K562 (cell line): ENCODE measurements around the gene OPRL1. TPM values are rescaled to one million over a fixed set of nuclear protein-coding genes. Genes with fewer than 3 reads are reported as not detected.

Experiments
- FOXJ2 ChIP-seq: fragments of 200-800 bp; sonication (Bioruptor generic); IDR thresholded peaks from 2 replicates; pipeline ENCODE4 v1.6.1; 2016; ENCODE audit warnings: missing genetic modification characterization, missing compliant biosample characterization
- GABPB2 ChIP-seq: fragments of 250-450 bp; sonication (Bioruptor Pico); conservative IDR thresholded peaks from 2 replicates; pipeline ENCODE4 v1.5.1; 2021; ENCODE audit warnings: mild to moderate bottlenecking
- HDGF ChIP-seq: fragments of 450-650 bp; IDR thresholded peaks from 2 replicates; pipeline ENCODE4 v1.6.1; 2016
- HEY1 ChIP-seq: fragments of 250-450 bp; sonication (Bioruptor Pico); IDR thresholded peaks from 2 replicates; pipeline ENCODE4 v1.5.0; 2020; ENCODE audit warnings: mild to moderate bottlenecking, moderate library complexity, borderline replicate concordance
- HNRNPK ChIP-seq: fragments of 200-400 bp; formaldehyde crosslinking; IDR thresholded peaks from one replicate; pipeline ENCODE4 v1.6.1; 2018; ENCODE audit warnings: mild to moderate bottlenecking, low read depth, low read length; ENCODE audit not compliant: poor library complexity, severe bottlenecking
- MNT ChIP-seq, 2 experiments: fragments of 450-650 bp; conservative IDR thresholded peaks; 2 replicates each; pipeline ENCODE4 v1.6.1; 2017; ENCODE audit warnings: mild to moderate bottlenecking in 2 of 2, moderate library complexity in 2 of 2
- NR2C2 ChIP-seq, 2 experiments: fragments of 200-800 bp in 1 of 2; sonication (Bioruptor generic) in 1 of 2; sonication (generic) in 1 of 2; formaldehyde crosslinking in 1 of 2; IDR thresholded peaks; 2 replicates each; pipeline versions ENCODE4 v1.6.1 to v1.8.0; 2016 to 2022; ENCODE audit warnings: mild to moderate bottlenecking in 1 of 2, missing compliant biosample characterization in 1 of 2, missing genetic modification characterization in 1 of 2, missing genetic modification reagents in 1 of 2
- NRF1 ChIP-seq, 2 experiments: fragments of 450-650 bp; IDR thresholded peaks in 1 of 2; conservative IDR thresholded peaks in 1 of 2; 2 replicates each; pipeline ENCODE4 v1.6.1; 2014; ENCODE audit warnings: mild to moderate bottlenecking in 2 of 2
- PCBP2 ChIP-seq: fragments of 200-400 bp; formaldehyde crosslinking; IDR thresholded peaks from 2 replicates; pipeline ENCODE4 v1.6.1; 2018; ENCODE audit warnings: low read length, low read depth, mild to moderate bottlenecking, moderate library complexity; ENCODE audit not compliant: poor library complexity, severe bottlenecking
- PHTF2 ChIP-seq: fragments of 250-450 bp; sonication (Bioruptor Pico); IDR thresholded peaks from 2 replicates; pipeline ENCODE4 v1.5.0; 2021; ENCODE audit warnings: mild to moderate bottlenecking
- PURB ChIP-seq: sonication (generic); formaldehyde crosslinking; IDR thresholded peaks from 2 replicates; pipeline ENCODE4 v1.9.0; 2021; ENCODE audit warnings: low read depth, mild to moderate bottlenecking, missing genetic modification reagents
- RBM25 ChIP-seq: fragments of 200-400 bp; formaldehyde crosslinking; IDR thresholded peaks from 2 replicates; pipeline ENCODE4 v1.6.1; 2018; ENCODE audit warnings: low read length, low read depth, moderate library complexity; ENCODE audit not compliant: severe bottlenecking
- RNF2 ChIP-seq: sonication (generic); IDR thresholded peaks from 2 replicates; pipeline ENCODE4 v1.6.1; 2016
- SFPQ ChIP-seq: fragments of 200-400 bp; formaldehyde crosslinking; IDR thresholded peaks from 2 replicates; pipeline ENCODE4 v1.6.1; 2017; ENCODE audit warnings: mild to moderate bottlenecking, low read depth, low read length, moderate library complexity
- SIN3A ChIP-seq, 2 experiments: fragments of 150-350 bp in 1 of 2; IDR thresholded peaks; 2 replicates each; pipeline ENCODE4 v1.6.1; 2011 to 2016; ENCODE audit warnings: borderline replicate concordance in 2 of 2, low read depth in 2 of 2, low read length in 2 of 2, mild to moderate bottlenecking in 2 of 2, moderate library complexity in 2 of 2; ENCODE audit not compliant: control insufficient read depth in 1 of 2
- SMARCA5 ChIP-seq: fragments of 450-650 bp; IDR thresholded peaks from 2 replicates; pipeline ENCODE4 v1.6.1; 2016
- STAT5A ChIP-seq: IDR thresholded peaks from 2 replicates; pipeline ENCODE4 v1.6.1; 2012; ENCODE audit warnings: low read length, inconsistent platforms, borderline replicate concordance
- XRCC4 ChIP-seq: IDR thresholded peaks from one replicate; pipeline ENCODE4 v1.6.1; 2011; ENCODE audit not compliant: insufficient read depth, insufficient read length; ENCODE audit errors: extremely low read depth
- ZNF282 ChIP-seq: sonication (generic); formaldehyde crosslinking; IDR thresholded peaks from 2 replicates; pipeline ENCODE4 v1.8.1; 2023; ENCODE audit warnings: missing genetic modification reagents
- ZNF551 ChIP-seq: fragments of 250-450 bp; sonication (Bioruptor Pico); IDR thresholded peaks from 2 replicates; pipeline ENCODE4 v1.5.0; 2021; ENCODE audit warnings: mild to moderate bottlenecking, moderate library complexity
- ZNF696 ChIP-seq: fragments of 250-450 bp; sonication (Bioruptor Pico); conservative IDR thresholded peaks from 2 replicates; pipeline ENCODE4 v1.4.0; 2020; ENCODE audit warnings: mild to moderate bottlenecking, moderate library complexity
- polyA plus RNA-seq, 8 experiments: library from polyadenylated mRNA; depleted of rRNA in 4 of 8; stranded (reverse) in 5 of 8; unstranded in 3 of 8; fragments of >200 nt; fragmentation: Nextera tagmentation in 2 of 8; fragmentation: Illumina TruSeq in 1 of 8; extraction: Ambion mirVana in 2 of 8; extraction: Trizol in 1 of 8; gene quantifications; 2 replicates each; pipeline versions ENCODE4 v1.2.1 to v1.2.3, GENCODE V29; 2011 to 2014; ENCODE audit warnings: inconsistent platforms in 1 of 8, missing spikeins in 1 of 8
- total RNA-seq, 7 experiments: library from RNA; depleted of rRNA in 6 of 7; stranded (reverse); fragments of >200 nt in 6 of 7; fragmentation: Illumina TruSeq in 2 of 7; extraction: Trizol in 2 of 7; gene quantifications; 2 replicates each; pipeline versions ENCODE4 v1.2.1 to v1.2.3, GENCODE V29; 2011 to 2021; ENCODE audit warnings: low replicate concordance in 1 of 7
- TF ChIP-seq, protein P1 (sequence below), 2 experiments: fragments of 450-650 bp in 1 of 2; sonication (generic) in 1 of 2; formaldehyde crosslinking; conservative IDR thresholded peaks; 2 replicates each; pipeline versions ENCODE4 v1.4.0 to v1.8.1; 2020 to 2022; ENCODE audit warnings: mild to moderate bottlenecking in 1 of 2, missing genetic modification reagents in 1 of 2
- TF ChIP-seq, protein P2 (sequence below): sonication (generic); formaldehyde crosslinking; IDR thresholded peaks from 2 replicates; pipeline ENCODE4 v1.8.0; 2022; ENCODE audit warnings: mild to moderate bottlenecking, missing genetic modification reagents

Gene OPRL1
- total and polyA plus RNA-seq, 9 of the 15 experiments (the other 6 are each of a cell fraction or from before 2014, with no cell fraction given), result 0.06 to 0.33 (median 0.11) TPM; not detected in 2

DNA sequence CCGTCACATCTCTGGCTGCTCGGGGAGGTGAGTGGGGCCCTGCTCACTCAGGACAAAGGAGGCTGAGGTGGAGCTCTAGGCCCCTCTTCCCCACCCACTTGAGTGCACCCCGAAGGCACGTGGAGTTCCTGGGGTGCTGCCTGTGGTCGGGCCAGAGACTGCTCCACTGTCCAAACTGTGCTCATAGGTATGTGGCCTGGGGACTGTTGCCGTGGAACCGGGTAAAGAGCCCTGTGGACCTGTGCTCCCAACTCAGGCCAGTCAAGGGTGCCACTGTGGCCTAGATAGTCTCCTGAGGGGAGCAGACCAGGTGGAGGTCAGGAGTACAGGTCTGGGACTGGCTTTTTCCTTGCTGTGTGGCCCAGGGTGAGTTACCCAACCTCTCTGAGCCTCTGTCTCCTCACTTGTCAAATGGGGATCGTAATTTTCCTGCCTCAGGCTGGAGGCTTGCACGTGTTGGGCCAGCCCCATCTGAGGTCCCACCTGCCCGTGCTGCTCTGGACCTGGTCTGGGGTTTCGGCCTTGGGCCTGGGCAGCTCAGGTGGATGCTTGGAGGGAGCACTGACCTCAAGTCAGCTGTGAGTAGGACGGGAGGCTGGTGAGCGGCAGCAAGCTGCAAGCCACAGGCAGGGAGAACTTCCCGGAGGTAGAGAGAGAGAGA is 39.9 kb downstream of the OPRL1 start (continued):
- no peak for TF ChIP-seq HNRNPK
- TF ChIP-seq, protein P1, sequence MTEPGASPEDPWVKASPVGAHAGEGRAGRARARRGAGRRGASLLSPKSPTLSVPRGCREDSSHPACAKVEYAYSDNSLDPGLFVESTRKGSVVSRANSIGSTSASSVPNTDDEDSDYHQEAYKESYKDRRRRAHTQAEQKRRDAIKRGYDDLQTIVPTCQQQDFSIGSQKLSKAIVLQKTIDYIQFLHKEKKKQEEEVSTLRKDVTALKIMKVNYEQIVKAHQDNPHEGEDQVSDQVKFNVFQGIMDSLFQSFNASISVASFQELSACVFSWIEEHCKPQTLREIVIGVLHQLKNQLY (CRISPR knock-in tag; conservative IDR thresholded peaks at IDR 0.05), result no peak
- peak in 1 of 2 experiments; percentile 51; a peak in 2 of 4 replicates for TF ChIP-seq NRF1 (conservative IDR thresholded peaks at IDR 0.05 in 1 of 2, IDR thresholded peaks at IDR 0.05 in 1 of 2)
- TF ChIP-seq SFPQ, result no peak
- TF ChIP-seq, protein P2, sequence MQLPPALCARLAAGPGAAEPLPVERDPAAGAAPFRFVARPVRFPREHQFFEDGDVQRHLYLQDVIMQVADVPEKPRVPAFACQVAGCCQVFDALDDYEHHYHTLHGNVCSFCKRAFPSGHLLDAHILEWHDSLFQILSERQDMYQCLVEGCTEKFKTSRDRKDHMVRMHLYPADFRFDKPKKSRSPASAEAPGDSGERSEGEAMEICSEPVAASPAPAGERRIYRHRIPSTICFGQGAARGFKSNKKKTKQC (CRISPR knock-in tag), result no peak
- no peak; a peak in 1 of 4 replicates for TF ChIP-seq SIN3A (IDR thresholded peaks at IDR 0.05; ENCODE audit: borderline replicate concordance in 2 of 2, control insufficient read depth in 1 of 2, low read depth in 2 of 2, low read length in 2 of 2)
- no peak for TF ChIP-seq RNF2
- no peak for TF ChIP-seq PHTF2 (CRISPR knock-in tag)
- TF ChIP-seq ZNF551, result no peak
- TF ChIP-seq XRCC4, result no peak
- TF ChIP-seq RBM25, result peak; percentile 79
- TF ChIP-seq SMARCA5, result peak; percentile 80
- no peak for TF ChIP-seq HEY1 (CRISPR knock-in tag)
- no peak for TF ChIP-seq HDGF
- TF ChIP-seq GABPB2, result no peak
- no peak for TF ChIP-seq PCBP2
- no peak for TF ChIP-seq FOXJ2 (tag)
- no peak for TF ChIP-seq ZNF696 (CRISPR knock-in tag)
- TF ChIP-seq NR2C2 (CRISPR knock-in tag; IDR thresholded peaks at IDR 0.05), result no peak
- no peak for TF ChIP-seq NR2C2 (tag; IDR thresholded peaks at IDR 0.05)
- no peak for TF ChIP-seq PURB (CRISPR knock-in tag)
- no peak for TF ChIP-seq ZNF282 (CRISPR knock-in tag)
- no peak for TF ChIP-seq STAT5A
- no peak for TF ChIP-seq MNT (conservative IDR thresholded peaks at IDR 0.05)
